Activated CD4-positive, alpha-beta T cell treated with anti-CD3 and anti-CD28 coated beads, Interleukin-2, amount 10 ng/mL, durations not matched to agents 7 days and 5 days (primary cell): ENCODE measurements around the gene VCAM1. TPM values are rescaled to one million over a fixed set of nuclear protein-coding genes. Genes with fewer than 3 reads are reported as not detected.

Experiments used
- CTCF ChIA-PET: fragments of 350-600 bp; sonication (Branson Sonifier 250); formaldehyde crosslinking; loops from one replicate; lab custom pipeline; 2021; ENCODE audit warnings: antibody characterized with exemption; lab: Charles Lee
- POLR2A ChIA-PET: fragments of 350-600 bp; sonication (Branson Sonifier 250); formaldehyde crosslinking; loops from one replicate; lab custom pipeline; 2021; ENCODE audit warnings: antibody characterized with exemption; lab: Charles Lee
- DNase-seq: peaks from one replicate; pipeline ENCODE4 v3.0.0-alpha.2; 2020
- H3K27ac Mint-ChIP-seq: one replicate; pipeline ENCODE4 v1.8.0; 2021; ENCODE audit warnings: mild to moderate bottlenecking, moderate library complexity, mixed read lengths
- H3K27me3 Mint-ChIP-seq: one replicate; pipeline ENCODE4 v1.8.0; 2021; ENCODE audit warnings: mixed read lengths
- H3K36me3 Mint-ChIP-seq: one replicate; pipeline ENCODE4 v1.8.0; 2021; ENCODE audit warnings: low read depth, mixed read lengths
- H3K4me1 Mint-ChIP-seq: one replicate; pipeline ENCODE4 v1.8.0; 2021; ENCODE audit warnings: mixed read lengths
- H3K4me3 Mint-ChIP-seq: one replicate; pipeline ENCODE4 v1.8.0; 2021; ENCODE audit warnings: mild to moderate bottlenecking, moderate library complexity, mixed read lengths
- H3K9me3 Mint-ChIP-seq: one replicate; pipeline ENCODE4 v1.8.0; 2021; ENCODE audit warnings: mixed read lengths
- total RNA-seq, 2 experiments: library from RNA; stranded (reverse); gene quantifications; one replicate each; pipeline ENCODE4 v1.2.3, GENCODE V29; 2021

Gene VCAM1
- total RNA-seq, 2 experiments from 2014 or later = not detected

GRCh38 chr1:100735244-100735643 is 15.7 kb downstream of the VCAM1 start:
- Mint-ChIP-seq H3K4me3 (no peak overlapping the region), H3K36me3 (no peaks in the 10 kb centered on the region), H3K27ac (no peak overlapping the region), H3K27me3 (peaks cover 4% of the 10 kb centered on the region), H3K4me1 (no peaks in the 10 kb centered on the region), H3K9me3 (peaks cover 2% of the 10 kb centered on the region)
- POLR2A ChIA-PET = no interaction called here
- CTCF ChIA-PET = no interaction called here
- no peak for DNase-seq

GRCh38 chr1:100736324-100736723 is 16.8 kb downstream of the VCAM1 start:
- H3K36me3 Mint-ChIP-seq = no peaks in the 10 kb centered on the region
- ChIA-PET POLR2A (no interaction called here), CTCF (no interaction called here)
- no peaks in the 10 kb centered on the region for H3K4me1 Mint-ChIP-seq
- peaks cover 4% of the 10 kb centered on the region for H3K27me3 Mint-ChIP-seq
- DNase-seq = no peak
- no peak overlapping the region for H3K27ac Mint-ChIP-seq
- no peak overlapping the region for H3K4me3 Mint-ChIP-seq
- peaks cover 2% of the 10 kb centered on the region for H3K9me3 Mint-ChIP-seq

- Mint-ChIP-seq H3K27ac (no peak overlapping the region), H3K4me1 (no peaks in the 10 kb centered on the region), H3K36me3 (no peaks in the 10 kb centered on the region), H3K9me3 (peaks cover 2% of the 10 kb centered on the region), H3K27me3 (peaks cover 4% of the 10 kb centered on the region), H3K4me3 (no peak overlapping the region)
- CTCF ChIA-PET = no interaction called here
- DNase-seq = no peak
- POLR2A ChIA-PET = no interaction called here
These were observed 17.2 kb downstream of the VCAM1 start for GRCh38 chr1:100736746-100737145.

DNA sequence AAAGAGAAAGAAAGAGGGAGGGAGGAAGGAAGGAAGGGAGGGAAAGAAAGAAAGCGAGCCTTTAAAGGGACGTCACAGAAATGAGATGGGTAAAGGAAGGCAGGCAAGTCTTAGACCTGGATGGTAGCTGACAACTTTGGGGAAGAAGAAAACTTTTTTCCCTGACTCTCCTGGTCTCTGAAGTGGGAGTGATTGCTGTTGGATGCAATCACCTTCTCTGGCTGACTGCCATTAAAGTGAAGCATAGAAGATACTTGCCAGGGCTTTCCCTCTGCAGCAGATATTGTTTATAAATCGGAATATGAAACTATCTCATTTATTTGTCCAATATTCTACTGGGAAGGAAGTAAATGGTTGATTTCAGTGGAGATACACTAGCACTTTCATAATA is 27.0 kb downstream of the VCAM1 start:
- Mint-ChIP-seq H3K4me3 (no peak overlapping the region), H3K36me3 (no peaks in the 10 kb centered on the region), H3K9me3 (no peaks in the 10 kb centered on the region), H3K27ac (no peak overlapping the region), H3K4me1 (no peaks in the 10 kb centered on the region), H3K27me3 (peaks cover 4% of the 10 kb centered on the region)
- no peak for DNase-seq
- POLR2A ChIA-PET = no interaction called here
- CTCF ChIA-PET = no interaction called here

GRCh38 chr1:100747771-100748170 is 28.2 kb downstream of the VCAM1 start:
- CTCF ChIA-PET = no interaction called here
- peaks cover 4% of the 10 kb centered on the region for H3K27me3 Mint-ChIP-seq

GRCh38 chr1:100750005-100750885 is 30.7 kb downstream of the VCAM1 start:
- H3K27ac Mint-ChIP-seq = no peak overlapping the region
- no peaks in the 10 kb centered on the region for H3K9me3 Mint-ChIP-seq
- ChIA-PET POLR2A (no interaction called here), CTCF (no interaction called here)
- no peaks in the 10 kb centered on the region for H3K36me3 Mint-ChIP-seq
- DNase-seq = no peak
- peaks cover 4% of the 10 kb centered on the region for H3K27me3 Mint-ChIP-seq
- H3K4me3 Mint-ChIP-seq = no peak overlapping the region
- H3K4me1 Mint-ChIP-seq = no peaks in the 10 kb centered on the region

More at GRCh38 chr1:100747771-100748170, 28.2 kb downstream of the VCAM1 start:
- POLR2A ChIA-PET = no interaction called here
- H3K4me1 Mint-ChIP-seq = no peaks in the 10 kb centered on the region
- H3K27ac Mint-ChIP-seq = no peak overlapping the region
- no peaks in the 10 kb centered on the region for H3K36me3 Mint-ChIP-seq
- no peak overlapping the region for H3K4me3 Mint-ChIP-seq
- no peak for DNase-seq
- H3K9me3 Mint-ChIP-seq = no peaks in the 10 kb centered on the region

GRCh38 chr1:100752791-100753190 is 33.2 kb downstream of the VCAM1 start:
- POLR2A ChIA-PET = no interaction called here

GRCh38 chr1:100757946-100758345 is 38.4 kb downstream of the VCAM1 start:
- H3K27ac Mint-ChIP-seq = no peak overlapping the region
- no peaks in the 10 kb centered on the region for H3K9me3 Mint-ChIP-seq
- no peaks in the 10 kb centered on the region for H3K36me3 Mint-ChIP-seq
- ChIA-PET CTCF (no interaction called here), POLR2A (no interaction called here)
- no peaks in the 10 kb centered on the region for H3K4me1 Mint-ChIP-seq
- peaks cover 16% of the 10 kb centered on the region for H3K27me3 Mint-ChIP-seq
- no peak overlapping the region for H3K4me3 Mint-ChIP-seq
- DNase-seq = no peak

More at GRCh38 chr1:100752791-100753190, 33.2 kb downstream of the VCAM1 start:
- Mint-ChIP-seq H3K4me1 (no peaks in the 10 kb centered on the region), H3K27me3 (peaks cover 4% of the 10 kb centered on the region), H3K27ac (no peak overlapping the region), H3K36me3 (no peaks in the 10 kb centered on the region), H3K4me3 (no peak overlapping the region), H3K9me3 (no peaks in the 10 kb centered on the region)
- CTCF ChIA-PET = no interaction called here
- DNase-seq = no peak

- ChIA-PET CTCF (interaction anchor here (0.6 kb wide), 1 partner anchor 10 kb away, joined by 4 read pairs; no protein-coding TSS in a partner anchor), POLR2A (no interaction called here)
- H3K27ac Mint-ChIP-seq = no peak overlapping the region
These were observed 39.6 kb downstream of the VCAM1 start for GRCh38 chr1:100759188-100759587.

DNA sequence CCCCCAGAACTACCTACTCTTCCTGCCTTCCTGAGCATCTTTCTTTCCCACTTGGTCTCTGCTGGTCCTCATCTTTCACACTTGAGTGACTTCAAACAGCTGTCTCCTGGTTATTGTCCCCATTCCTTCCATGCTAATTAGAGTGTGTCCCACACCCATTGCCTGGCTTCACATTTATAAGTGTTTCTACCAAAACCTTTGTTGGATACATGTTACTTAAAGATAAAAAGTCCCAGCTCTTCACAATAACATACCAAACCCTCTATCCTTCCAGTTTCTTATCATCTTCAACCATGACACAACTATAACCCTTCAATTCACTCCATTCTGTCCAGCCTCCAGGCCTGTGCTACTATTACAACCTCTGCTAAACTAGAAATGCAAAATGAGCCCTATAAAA is 41.0 kb downstream of the VCAM1 start:
- POLR2A ChIA-PET = no interaction called here
- Mint-ChIP-seq H3K4me3 (no peak overlapping the region), H3K36me3 (no peaks in the 10 kb centered on the region), H3K4me1 (no peaks in the 10 kb centered on the region), H3K27me3 (peaks cover 12% of the 10 kb centered on the region), H3K9me3 (no peaks in the 10 kb centered on the region), H3K27ac (no peak overlapping the region)
- CTCF ChIA-PET = no interaction called here
- DNase-seq = no peak

More at GRCh38 chr1:100759188-100759587, 39.6 kb downstream of the VCAM1 start:
- peaks cover 16% of the 10 kb centered on the region for H3K27me3 Mint-ChIP-seq
- no peaks in the 10 kb centered on the region for H3K9me3 Mint-ChIP-seq
- no peak overlapping the region for H3K4me3 Mint-ChIP-seq
- DNase-seq = no peak
- H3K4me1 Mint-ChIP-seq = no peaks in the 10 kb centered on the region
- no peaks in the 10 kb centered on the region for H3K36me3 Mint-ChIP-seq

DNA sequence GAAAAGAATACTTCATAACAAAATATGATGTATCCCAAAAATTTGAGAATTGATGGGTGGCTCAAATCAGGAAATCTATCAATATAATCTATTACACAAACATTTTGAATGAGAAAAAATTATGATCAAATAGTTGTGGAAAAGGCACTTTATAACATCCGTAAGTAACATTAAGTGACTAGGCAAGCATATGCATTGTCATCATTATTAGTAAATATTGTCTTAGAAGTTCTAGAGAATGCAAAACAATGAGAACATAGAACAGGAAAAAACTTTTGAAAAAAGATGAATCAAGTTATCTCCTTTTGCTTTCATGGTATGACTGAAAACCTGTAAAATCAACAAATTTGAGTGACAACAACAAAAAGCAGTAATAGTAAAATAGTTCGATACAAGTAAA is 42.9 kb downstream of the VCAM1 start:
- Mint-ChIP-seq H3K4me1 (no peaks in the 10 kb centered on the region), H3K9me3 (no peaks in the 10 kb centered on the region), H3K36me3 (no peaks in the 10 kb centered on the region), H3K27ac (no peak overlapping the region), H3K27me3 (peaks cover 12% of the 10 kb centered on the region), H3K4me3 (no peak overlapping the region)
- ChIA-PET POLR2A (no interaction called here), CTCF (interaction anchor here (0.6 kb wide), 1 partner anchor 21 kb away, joined by 4 read pairs; no protein-coding TSS in a partner anchor)
- DNase-seq = no peak

- Mint-ChIP-seq H3K36me3 (no peaks in the 10 kb centered on the region), H3K9me3 (no peaks in the 10 kb centered on the region), H3K4me1 (no peaks in the 10 kb centered on the region), H3K27ac (no peak overlapping the region), H3K27me3 (peaks cover 5% of the 10 kb centered on the region), H3K4me3 (no peak overlapping the region)
- DNase-seq = no peak
- ChIA-PET CTCF (interaction anchor here (1.4 kb wide), 1 partner anchor 10 kb away, joined by 3 read pairs; no protein-coding TSS in a partner anchor), POLR2A (no interaction called here)
These were observed 47.8 kb downstream of the VCAM1 start for GRCh38 chr1:100767176-100767890.

- Mint-ChIP-seq H3K27me3 (peaks cover 8% of the 10 kb centered on the region), H3K9me3 (no peaks in the 10 kb centered on the region), H3K4me3 (no peak overlapping the region), H3K36me3 (no peaks in the 10 kb centered on the region), H3K27ac (no peak overlapping the region), H3K4me1 (no peaks in the 10 kb centered on the region)
- CTCF ChIA-PET = interaction anchor here (0.6 kb wide), 1 partner anchor 10 kb away, joined by 4 read pairs; no protein-coding TSS in a partner anchor
- POLR2A ChIA-PET = no interaction called here
- no peak for DNase-seq
These were observed 49.8 kb downstream of the VCAM1 start for GRCh38 chr1:100769323-100769722.
